GM21619 (cell line): ENCODE results near the gene FBXW11.

ENCODE experiments used
- ATAC-seq: cut with Tn5 transposase; IDR thresholded peaks from one replicate; pipeline ENCODE4 v1.9.1; 2021; ENCODE audit not compliant: unreplicated experiment

Gene FBXW11

DNA sequence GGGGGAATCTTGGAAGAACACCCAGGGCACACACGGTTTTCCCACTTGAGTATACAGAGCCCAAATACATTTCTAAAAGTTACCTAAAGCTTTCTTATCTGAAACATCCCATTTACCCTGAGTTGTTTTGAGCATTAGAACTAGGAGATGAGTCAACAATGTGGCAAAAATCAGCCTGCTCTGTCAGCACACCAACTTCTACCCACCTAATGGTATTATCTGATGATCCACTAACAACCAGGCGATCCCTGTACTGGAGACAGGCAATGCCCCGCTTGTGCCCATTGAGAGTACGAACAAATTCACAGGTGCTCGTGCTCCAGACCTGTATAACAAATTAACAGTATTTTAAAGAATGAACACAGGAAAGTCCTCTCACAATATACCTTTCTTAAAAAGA, 133.8 kb downstream of the FBXW11 start:
- no peak for ATAC-seq

DNA sequence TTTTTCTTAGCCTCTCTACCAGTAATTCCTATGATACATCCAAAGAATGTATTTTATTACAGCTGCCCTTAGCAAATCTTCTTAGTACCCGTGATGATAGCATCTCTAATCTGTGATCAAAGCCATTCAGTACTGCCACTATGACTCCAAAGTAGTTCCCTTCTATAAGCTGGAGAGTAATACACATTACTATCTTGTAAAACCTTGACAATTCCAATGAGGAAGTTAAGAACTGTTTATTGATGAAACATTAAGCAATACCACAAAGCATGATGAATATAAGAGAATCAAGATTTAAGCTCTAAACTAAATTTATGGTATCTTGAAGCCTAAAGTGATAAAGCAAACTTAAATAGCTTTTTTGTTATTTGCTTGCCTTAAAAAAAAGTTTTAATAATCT, 134.7 kb downstream of the FBXW11 start:
- ATAC-seq, result no peak

GRCh38 chr5:171869956-171870355, 136.5 kb downstream of the FBXW11 start:
- ATAC-seq, result no peak

GRCh38 chr5:171868236-171868635, 138.2 kb downstream of the FBXW11 start:
- ATAC-seq, result no peak

- ATAC-seq, result no peak
Measured at GRCh38 chr5:171867786-171868185, 138.7 kb downstream of the FBXW11 start.

DNA sequence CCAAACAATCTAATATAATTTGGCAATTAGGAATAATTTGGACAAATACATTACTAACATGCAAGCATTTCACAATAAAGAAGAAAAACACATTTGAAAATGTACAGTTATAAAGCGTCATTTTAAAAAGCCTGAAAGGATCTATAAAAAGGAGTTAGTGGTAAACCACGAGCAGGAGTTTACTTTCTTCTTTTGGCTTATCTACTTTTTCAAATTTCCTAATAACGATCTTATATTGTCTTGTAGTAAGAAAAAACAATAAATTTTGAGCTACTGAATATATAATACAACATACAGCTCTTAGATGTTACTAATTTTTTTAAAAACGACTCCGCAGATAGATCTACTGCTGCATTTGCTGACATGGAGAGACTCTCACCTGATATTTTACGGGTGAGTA, 141.0 kb downstream of the FBXW11 start:
- ATAC-seq, result no peak

DNA sequence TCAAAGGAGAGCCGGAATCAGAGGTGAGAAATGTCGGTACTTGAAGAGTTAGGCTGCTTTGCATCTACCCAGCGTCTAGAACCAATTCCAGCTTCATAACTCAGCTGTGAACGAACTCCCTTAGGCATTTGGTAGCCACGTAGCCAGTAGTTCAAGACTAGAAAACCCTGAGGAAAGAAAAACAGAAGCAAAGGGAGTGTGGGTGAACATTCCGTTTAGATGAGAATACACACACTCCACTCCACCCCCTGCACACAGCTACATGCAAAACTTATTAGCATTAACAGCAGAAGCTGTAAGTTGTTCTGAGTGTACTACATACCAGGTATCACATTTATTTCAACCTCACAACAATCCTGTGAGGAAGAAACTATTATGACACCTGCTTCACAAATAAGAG, 142.5 kb downstream of the FBXW11 start:
- ATAC-seq, result no peak

DNA sequence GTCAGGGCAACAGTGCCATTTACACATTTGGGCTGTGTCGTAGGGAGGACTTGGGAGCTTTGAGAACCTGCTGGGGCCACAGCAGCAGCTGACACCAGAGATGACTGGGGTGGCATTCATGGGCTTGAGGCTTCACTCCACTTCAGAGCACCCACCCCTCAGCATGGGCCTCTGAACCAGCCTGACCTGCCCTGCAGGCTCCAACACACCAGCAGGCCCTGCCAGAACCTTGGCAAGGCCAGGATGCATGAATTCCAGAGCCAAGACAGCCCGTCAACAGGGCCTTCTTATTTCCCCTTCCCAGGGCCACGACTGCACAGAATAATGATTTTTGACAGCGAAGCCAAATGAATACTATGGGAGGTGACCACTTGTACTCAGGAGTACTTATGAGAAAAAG, 143.8 kb downstream of the FBXW11 start:
- ATAC-seq, result no peak

- ATAC-seq, result no peak
Measured at GRCh38 chr5:171861381-171861780, 145.1 kb downstream of the FBXW11 start.

DNA sequence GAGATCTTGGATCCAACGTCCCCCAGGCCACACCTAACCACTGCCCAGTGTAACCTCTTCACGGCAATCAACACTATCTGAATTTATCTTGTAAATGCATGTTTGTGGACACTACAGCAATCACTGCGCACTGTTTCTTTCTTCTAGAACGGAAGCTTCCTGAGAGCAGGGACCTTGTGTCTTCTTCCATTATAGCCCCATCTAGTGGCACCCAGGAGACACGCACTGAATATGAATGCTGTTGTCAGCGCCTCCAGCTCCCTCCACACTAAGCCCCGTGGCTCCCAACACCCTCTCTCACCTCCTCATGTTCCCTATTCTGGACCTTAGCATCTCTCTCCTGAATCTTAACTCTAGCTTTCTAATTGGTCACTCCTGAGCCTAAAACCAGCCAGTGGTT, 148.1 kb downstream of the FBXW11 start:
- ATAC-seq, result no peak

- no peak for ATAC-seq
Measured at GRCh38 chr5:171857489-171857876, 149.0 kb downstream of the FBXW11 start.

GRCh38 chr5:171855798-171856763, 150.4 kb downstream of the FBXW11 start:
- ATAC-seq, result no peak

GRCh38 chr5:171855265-171855664, 151.2 kb downstream of the FBXW11 start:
- ATAC-seq, result no peak

DNA sequence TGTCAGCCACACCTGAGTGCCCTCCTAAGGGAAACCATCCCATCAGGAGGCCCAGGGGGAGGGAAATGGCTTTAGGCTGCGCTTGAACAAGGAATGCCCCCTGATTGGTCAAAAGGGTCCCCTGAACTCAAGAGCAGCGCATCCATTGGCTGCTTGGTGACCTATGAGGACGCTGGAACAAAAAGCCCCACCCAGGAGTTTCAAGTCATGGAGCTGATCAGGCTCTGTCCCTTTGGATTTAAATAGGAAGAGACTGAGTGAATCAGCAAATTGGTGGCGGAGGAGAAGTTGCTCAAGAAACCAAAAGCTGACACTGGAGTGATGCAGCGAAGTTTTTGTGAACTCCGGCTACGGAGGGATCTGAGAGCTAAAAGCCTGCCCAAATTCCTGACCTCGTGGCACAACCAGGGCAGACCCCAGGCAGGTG, 154.2 kb downstream of the FBXW11 start:
- ATAC-seq, result no peak

DNA sequence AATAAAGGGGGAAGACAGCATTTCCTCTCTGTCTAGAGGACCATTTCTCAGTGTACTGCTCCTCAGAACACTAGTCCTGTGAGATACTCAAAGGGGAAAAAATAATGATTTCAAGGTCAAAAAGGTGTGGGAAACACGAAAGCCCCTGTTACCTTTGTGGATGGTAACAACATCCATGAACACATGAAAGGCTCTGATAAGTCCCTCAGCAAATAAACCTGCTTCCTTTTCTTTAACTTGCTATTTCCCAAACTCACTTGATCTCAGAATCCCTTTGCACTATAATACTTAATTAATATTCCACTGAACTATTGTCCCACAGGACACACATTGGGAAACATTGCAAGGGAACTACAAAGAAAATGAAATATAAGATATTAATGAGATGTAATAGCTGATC, 155.2 kb downstream of the FBXW11 start:
- ATAC-seq, result no peak

DNA sequence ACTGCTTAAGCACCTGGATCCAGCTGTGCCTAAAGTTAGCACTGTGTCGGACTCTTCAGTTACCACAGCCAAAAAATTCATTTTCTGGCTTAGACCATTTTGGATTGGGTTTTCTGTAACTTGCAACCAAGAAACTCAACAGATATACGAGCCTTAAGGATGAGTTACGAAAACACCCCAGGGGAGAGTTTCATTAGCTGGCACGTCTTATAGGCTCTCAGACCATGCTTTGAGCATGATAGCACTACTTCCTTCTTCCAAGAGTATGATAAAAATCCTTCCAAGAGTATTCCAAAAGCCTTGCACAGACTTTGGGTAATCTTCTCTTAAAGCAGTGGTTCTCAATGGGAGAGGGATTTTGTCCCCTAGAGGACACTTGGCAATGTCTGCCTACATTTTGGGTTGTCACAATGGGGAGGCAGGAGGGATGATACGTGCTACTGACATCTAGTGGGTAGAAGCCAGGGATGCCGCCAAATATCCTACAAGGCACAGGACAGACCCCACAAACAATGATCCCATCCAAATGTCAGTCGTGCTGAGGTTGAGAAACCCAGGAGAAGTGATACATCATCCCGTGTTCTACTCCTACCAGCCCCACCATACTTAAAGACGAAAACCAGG, 156.0 kb downstream of the FBXW11 start:
- no peak for ATAC-seq

DNA sequence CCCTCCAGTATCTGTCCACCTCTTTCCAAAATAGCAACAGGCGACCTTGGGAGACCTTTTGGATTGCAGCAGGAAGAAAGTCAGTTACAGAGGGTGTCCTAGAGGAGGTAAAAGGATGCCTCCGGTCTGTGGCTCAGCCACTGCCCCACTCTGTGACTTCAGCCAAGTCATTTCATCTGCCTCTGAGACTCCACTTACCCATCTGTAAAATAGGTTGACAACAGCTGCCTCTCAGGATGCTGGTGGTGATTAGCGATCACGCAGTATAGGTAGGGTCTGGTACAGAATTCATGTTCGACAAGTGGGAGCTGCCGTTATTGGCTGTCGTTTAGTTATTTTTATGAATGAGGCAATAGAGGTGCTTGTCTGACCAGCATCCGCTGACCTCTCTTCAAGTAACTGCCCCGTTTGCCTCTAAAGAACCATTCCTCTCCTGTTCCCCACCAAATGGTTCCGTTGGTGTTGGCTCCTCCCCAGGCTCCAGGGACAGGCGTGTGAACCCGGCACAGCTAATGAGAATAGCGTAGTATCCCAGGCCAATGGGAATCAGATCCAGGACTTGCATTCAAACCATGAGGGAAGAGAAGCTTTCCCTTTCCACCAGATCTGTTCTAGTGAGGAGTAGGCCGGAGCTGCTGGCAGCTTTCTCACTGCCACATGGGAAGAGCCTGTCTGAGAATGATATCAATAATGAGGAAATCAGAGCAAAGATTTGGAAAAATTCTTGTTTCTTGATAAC, 156.7 kb downstream of the FBXW11 start:
- no peak for ATAC-seq

- ATAC-seq, result no peak
Measured at GRCh38 chr5:171848911-171849520, 157.4 kb downstream of the FBXW11 start.

GRCh38 chr5:171848486-171848885, 158.0 kb downstream of the FBXW11 start:
- no peak for ATAC-seq

DNA sequence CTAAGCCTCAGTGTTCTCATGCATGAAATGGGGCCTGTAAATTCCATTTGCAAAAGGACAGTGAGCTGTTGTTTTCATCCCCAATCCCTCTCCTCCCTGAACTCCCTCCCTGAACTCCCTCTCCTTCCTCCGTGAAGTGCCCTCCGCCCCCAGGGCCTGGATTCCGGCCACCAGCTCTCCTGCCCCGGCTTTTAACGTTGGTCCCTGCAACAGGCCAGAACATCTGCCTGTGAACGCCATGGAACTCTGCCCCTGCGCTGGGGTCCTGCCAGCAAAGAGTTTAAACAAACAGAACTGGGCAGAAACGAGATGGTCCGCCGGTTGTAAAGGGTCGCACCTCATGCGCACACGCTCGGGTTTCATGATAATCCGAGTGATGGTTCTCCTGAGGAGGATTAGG, 158.4 kb downstream of the FBXW11 start:
- ATAC-seq, result no peak

GRCh38 chr5:171847026-171847425, 159.4 kb downstream of the FBXW11 start:
- no peak for ATAC-seq
